HG03064 (cell line): ENCODE measurements around the gene CITED4.

Experiments used
- ATAC-seq: cut with Tn5 transposase; IDR thresholded peaks from one replicate; pipeline ENCODE4 v1.9.1; 2021; ENCODE audit warnings: low read depth; ENCODE audit not compliant: unreplicated experiment

Gene CITED4

GRCh38 chr1:40838045-40838979 is 23.9 kb downstream of the CITED4 start:
- no peak for ATAC-seq

DNA sequence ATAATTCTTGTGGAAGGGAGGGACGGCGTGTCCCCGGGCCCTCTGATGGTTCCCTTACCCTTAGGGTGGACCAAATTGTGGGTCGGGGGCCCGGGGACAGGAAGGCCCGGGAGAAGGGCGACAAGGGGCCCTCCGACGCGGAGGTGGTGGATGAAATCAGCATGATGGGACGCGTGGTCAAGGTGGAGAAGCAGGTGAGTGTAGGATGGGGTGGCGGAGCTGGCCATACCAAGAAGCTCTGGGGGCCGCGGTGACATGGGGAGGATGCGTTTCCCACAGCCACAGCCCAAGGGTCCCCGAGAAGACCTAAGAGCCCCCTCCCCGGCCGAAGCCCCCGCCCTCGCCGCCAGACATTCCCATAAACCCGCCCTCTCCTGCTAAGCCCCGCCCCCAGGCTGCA is 24.6 kb downstream of the CITED4 start:
- no peak for ATAC-seq

- no peak for ATAC-seq
These were observed 25.9 kb downstream of the CITED4 start for GRCh38 chr1:40836283-40836682.

- ATAC-seq = no peak
These were observed 27.1 kb downstream of the CITED4 start for GRCh38 chr1:40834968-40835545.

- no peak for ATAC-seq
These were observed 28.2 kb downstream of the CITED4 start for GRCh38 chr1:40833979-40834378.

DNA sequence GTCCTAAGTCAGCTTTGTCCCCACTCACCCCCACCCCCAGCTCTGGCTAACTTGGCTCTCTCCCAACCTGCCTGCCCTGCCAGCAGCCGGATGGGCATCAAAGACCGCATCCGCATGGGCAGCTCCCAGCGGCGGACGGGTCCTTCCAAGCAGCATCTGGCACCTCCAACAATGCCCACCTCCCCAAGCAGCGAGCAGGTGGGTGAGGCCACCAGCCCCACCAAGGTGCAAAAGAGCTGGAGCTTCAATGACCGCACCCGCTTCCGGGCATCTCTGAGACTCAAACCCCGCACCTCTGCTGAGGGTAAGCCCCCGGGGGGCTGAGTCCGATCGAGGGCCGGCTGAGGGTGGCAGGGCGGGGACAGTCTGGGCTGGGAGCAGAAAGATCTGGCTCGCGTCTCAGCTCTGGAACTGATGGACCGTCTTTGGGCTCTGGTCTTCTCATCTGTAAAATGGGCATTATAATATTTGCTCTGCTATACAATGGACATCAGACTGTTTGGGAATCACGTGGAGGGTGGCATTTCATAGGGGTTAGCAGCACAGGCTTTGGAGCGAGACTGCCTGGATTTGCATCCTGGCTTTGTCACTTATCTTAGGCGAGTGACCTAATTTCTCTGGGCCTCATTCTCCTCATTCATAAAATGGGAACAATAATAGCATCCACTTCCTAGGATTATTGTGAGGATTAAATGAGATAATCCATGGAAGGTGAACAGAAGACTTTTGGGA is 31.0 kb downstream of the CITED4 start:
- ATAC-seq = no peak

GRCh38 chr1:40830419-40830943 is 31.7 kb downstream of the CITED4 start:
- ATAC-seq = no peak

DNA sequence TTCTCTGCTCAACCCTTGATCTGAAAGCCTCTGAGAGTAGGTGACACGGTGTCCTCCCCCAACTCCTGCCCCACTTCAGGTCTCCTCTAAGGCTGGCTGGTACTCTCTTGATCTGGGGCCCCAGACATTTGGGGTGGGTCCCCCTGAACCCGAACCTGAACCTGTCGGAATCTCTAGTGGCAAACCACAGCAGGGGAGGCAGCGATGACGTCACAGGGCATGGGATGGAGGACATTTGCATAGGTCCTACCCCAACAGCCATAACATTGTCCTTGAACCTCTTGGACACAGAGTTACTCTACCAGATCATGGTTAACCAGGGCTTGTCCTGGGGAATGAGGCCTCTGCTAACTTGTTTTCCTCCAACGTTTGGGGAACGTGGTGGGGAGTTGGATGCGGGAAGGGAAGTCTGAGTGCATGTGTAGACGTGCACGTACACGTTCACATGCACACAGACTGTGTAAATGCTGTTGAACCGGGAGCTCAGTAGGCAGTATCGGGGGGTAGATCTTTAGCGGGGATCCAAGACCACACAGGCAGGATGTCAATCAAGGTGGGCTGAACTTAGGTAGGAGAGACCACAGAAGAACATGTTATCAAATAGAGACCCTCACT is 32.4 kb downstream of the CITED4 start:
- no peak for ATAC-seq

DNA sequence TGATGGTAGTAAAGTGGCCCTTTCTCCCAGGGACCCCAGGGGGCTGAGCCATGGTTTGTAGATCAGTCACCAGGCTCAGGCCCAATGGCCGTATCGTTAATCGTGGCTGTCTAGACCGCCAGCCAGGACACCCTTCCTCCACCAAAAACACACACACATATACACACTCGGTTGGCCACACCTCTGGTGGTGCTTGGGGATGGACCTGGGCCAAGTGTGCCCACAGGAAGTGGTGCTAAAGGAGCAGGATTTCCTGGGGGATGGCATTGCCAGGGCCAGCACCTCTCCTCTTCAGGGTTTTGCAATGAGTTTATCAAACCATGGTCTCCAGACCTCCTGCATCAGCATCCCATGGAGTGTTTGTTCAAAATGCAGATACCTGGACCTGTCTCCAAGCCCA is 36.2 kb downstream of the CITED4 start:
- ATAC-seq = no peak

- ATAC-seq = no peak
These were observed 36.8 kb downstream of the CITED4 start for GRCh38 chr1:40825435-40825788.

- ATAC-seq = no peak
These were observed 37.4 kb downstream of the CITED4 start for GRCh38 chr1:40824591-40825434.

- ATAC-seq = no peak
These were observed 38.2 kb downstream of the CITED4 start for GRCh38 chr1:40823983-40824382.

DNA sequence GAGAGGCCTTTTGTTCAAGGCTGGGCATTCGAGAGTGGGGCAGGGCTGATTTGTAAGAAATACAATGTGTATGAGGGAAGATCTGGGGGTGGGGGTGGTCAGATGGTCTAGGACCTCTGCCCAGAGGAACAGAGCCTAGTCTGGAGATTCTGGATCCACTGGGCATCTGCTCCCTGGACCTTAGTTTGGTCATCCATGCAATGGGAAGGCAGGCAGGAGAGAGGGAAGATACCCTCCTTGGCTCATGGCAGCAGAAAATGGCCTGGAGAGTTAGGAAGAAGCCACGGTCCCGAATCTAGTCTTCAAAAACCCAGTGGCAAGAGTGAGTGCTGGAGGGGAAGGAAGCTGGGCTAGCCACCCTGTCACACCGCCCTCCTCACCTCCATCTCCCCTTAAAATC is 38.8 kb downstream of the CITED4 start:
- ATAC-seq = no peak

DNA sequence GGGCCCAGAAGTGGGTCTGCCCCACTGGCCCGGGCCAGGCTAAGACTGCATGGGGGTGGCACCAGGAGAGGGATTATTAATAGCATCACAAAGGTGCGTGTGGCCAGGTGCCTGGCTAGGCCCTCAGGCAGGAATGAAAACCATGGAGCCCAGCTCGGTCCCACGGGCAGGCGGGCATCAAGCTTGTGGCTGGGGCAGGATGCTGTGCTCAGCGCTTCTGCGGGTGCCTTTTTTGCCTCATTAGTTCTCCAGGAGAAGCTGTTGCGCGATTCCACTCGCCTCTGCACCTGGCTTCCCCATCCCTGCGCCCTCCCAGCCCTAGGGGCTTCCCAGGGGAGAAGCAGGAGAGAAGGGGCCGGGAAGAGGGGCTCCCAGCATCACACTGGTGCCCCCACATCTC is 39.3 kb downstream of the CITED4 start:
- ATAC-seq = no peak

GRCh38 chr1:40820911-40821693 is 41.1 kb downstream of the CITED4 start:
- no peak for ATAC-seq

DNA sequence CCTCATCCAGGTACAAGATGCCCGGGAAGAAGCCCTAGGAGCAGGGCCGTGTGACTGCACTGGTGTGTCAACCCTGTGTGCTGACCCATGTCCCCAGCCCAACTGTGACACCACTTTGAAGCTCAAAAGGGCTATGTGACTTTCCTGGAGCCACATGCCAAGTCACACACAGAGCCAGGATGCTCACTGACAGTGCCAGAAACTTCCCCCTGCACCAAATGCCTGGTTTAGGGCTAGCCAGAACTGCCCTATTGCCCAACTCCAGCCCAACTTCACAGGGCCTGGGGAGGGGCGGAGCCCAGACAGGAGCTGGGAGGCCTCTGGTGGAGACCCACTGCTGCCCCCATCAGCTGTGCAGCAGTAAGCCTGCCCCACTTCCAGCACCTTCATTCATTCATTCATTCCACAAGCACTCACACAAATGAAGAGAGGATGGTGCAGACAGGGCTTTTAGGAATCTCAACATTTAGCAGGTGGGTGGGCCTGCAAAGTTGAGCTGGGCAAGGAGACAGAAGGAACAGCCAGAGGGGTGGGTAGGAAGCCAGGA is 41.8 kb downstream of the CITED4 start:
- ATAC-seq = no peak

- ATAC-seq = no peak
These were observed 43.1 kb downstream of the CITED4 start for GRCh38 chr1:40819101-40819500.

DNA sequence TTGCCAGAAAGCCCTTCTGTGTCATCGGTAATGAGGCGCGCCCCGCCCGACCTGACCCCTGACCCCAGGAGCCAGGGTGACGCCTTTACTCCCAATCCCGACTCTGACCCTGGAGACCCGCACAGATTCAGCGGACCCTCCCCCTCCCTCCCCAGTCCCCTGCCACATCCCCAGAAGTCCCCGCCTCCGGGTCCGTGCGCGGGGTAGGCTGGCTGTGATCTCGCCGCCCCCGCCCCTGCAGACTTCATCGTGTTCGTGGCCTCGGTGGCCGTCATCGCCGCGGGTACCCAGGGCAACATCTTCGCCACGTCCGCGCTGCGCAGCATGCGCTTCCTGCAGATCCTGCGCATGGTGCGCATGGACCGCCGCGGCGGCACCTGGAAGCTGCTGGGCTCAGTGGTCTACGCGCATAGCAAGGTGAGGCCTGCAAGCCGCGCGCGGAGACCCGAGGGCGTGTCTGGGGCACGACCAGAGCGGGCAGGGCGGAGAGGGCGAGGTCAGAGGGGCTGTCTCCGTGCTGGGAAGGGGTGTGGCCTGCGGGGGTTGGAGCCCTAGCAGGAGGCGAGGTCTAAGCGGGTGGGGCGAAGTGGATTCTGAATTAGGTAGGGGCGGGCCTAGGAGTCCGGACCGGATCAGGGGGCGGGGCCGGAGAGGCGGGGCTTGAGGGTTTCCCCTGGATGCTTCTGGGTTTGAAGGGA is 43.8 kb downstream of the CITED4 start:
- peak; percentile 82 for ATAC-seq
